K562 (cell line): ENCODE data around the gene SFXN5. TPM values are rescaled to one million over a fixed set of nuclear protein-coding genes. Genes with fewer than 3 reads are reported as not detected.

Experiments used
- ARID3B ChIP-seq: fragments of 250-450 bp; sonication (Bioruptor Pico); IDR thresholded peaks from 2 replicates; pipeline ENCODE4 v1.4.0; 2020; ENCODE audit warnings: borderline replicate concordance
- ARID4B ChIP-seq: sonication (generic); formaldehyde crosslinking; IDR thresholded peaks from 2 replicates; pipeline ENCODE4 v1.8.0; 2022; ENCODE audit warnings: mild to moderate bottlenecking, missing genetic modification reagents
- ASH1L ChIP-seq: fragments of 450-650 bp; IDR thresholded peaks from 2 replicates; pipeline ENCODE4 v1.6.1; 2018; ENCODE audit warnings: borderline replicate concordance, mild to moderate bottlenecking, low read depth; ENCODE audit not compliant: partially characterized antibody
- BDP1 ChIP-seq: IDR thresholded peaks from 3 replicates; pipeline ENCODE4 v1.6.1; 2011; ENCODE audit not compliant: insufficient read length, insufficient read depth
- L3MBTL2 ChIP-seq: fragments of 450-650 bp; IDR thresholded peaks from 2 replicates; pipeline ENCODE4 v1.6.1; 2016; ENCODE audit warnings: mild to moderate bottlenecking, moderate library complexity
- MECOM ChIP-seq: fragments of 250-450 bp; sonication (Bioruptor Pico); IDR thresholded peaks from 2 replicates; pipeline ENCODE4 v1.8.0; 2022; ENCODE audit warnings: inconsistent platforms
- NELFE ChIP-seq: IDR thresholded peaks from 2 replicates; pipeline ENCODE4 v1.6.1; 2011; ENCODE audit warnings: mild to moderate bottlenecking; ENCODE audit not compliant: insufficient read depth, insufficient read length
- NFE2L1 ChIP-seq: fragments of 450-650 bp; IDR thresholded peaks from 2 replicates; pipeline ENCODE4 v1.6.1; 2016; ENCODE audit warnings: missing genetic modification characterization, low read depth, mild to moderate bottlenecking, missing compliant biosample characterization, moderate library complexity, borderline replicate concordance
- NFXL1 ChIP-seq: fragments of 450-650 bp; formaldehyde crosslinking; IDR thresholded peaks from 2 replicates; pipeline ENCODE4 v1.4.0; 2021; ENCODE audit warnings: mild to moderate bottlenecking
- PCBP2 ChIP-seq: fragments of 200-400 bp; formaldehyde crosslinking; IDR thresholded peaks from 2 replicates; pipeline ENCODE4 v1.6.1; 2018; ENCODE audit warnings: low read length, low read depth, mild to moderate bottlenecking, moderate library complexity; ENCODE audit not compliant: poor library complexity, severe bottlenecking
- POLR2B ChIP-seq: fragments of 450-650 bp; IDR thresholded peaks from 2 replicates; pipeline ENCODE4 v1.6.1; 2018; ENCODE audit warnings: low read depth; ENCODE audit not compliant: partially characterized antibody
- PRPF4 ChIP-seq: fragments of 200-400 bp; formaldehyde crosslinking; IDR thresholded peaks from one replicate; pipeline ENCODE4 v1.6.1; 2017; ENCODE audit warnings: low read length, low read depth, mild to moderate bottlenecking; ENCODE audit not compliant: insufficient read depth, poor library complexity, severe bottlenecking
- TEAD4 ChIP-seq, 2 experiments: sonication (generic) in 1 of 2; formaldehyde crosslinking in 1 of 2; IDR thresholded peaks; 2 replicates each; pipeline versions ENCODE4 v1.6.1 to v1.8.0; 2012 to 2022; ENCODE audit warnings: borderline replicate concordance in 1 of 2, inconsistent platforms in 1 of 2, low read length in 1 of 2, mild to moderate bottlenecking in 1 of 2, missing genetic modification reagents in 1 of 2
- ZNF175 ChIP-seq: fragments of 200-800 bp; sonication (Bioruptor generic); IDR thresholded peaks from 2 replicates; pipeline ENCODE4 v1.6.1; 2016; ENCODE audit warnings: low read depth, mild to moderate bottlenecking, missing genetic modification characterization, missing compliant biosample characterization
- ZNF668 ChIP-seq: fragments of 250-450 bp; sonication (Bioruptor Pico); IDR thresholded peaks from 2 replicates; pipeline ENCODE4 v1.8.0; 2022; ENCODE audit warnings: mild to moderate bottlenecking, inconsistent platforms
- polyA plus RNA-seq, 8 experiments: library from polyadenylated mRNA; depleted of rRNA in 4 of 8; stranded (reverse) in 5 of 8; unstranded in 3 of 8; fragments of >200 nt; fragmentation: Nextera tagmentation in 2 of 8; fragmentation: Illumina TruSeq in 1 of 8; extraction: Ambion mirVana in 2 of 8; extraction: Trizol in 1 of 8; gene quantifications; 2 replicates each; pipeline versions ENCODE4 v1.2.1 to v1.2.3, GENCODE V29; 2011 to 2014; ENCODE audit warnings: inconsistent platforms in 1 of 8, missing spikeins in 1 of 8
- total RNA-seq, 7 experiments: library from RNA; depleted of rRNA in 6 of 7; stranded (reverse); fragments of >200 nt in 6 of 7; fragmentation: Illumina TruSeq in 2 of 7; extraction: Trizol in 2 of 7; gene quantifications; 2 replicates each; pipeline versions ENCODE4 v1.2.1 to v1.2.3, GENCODE V29; 2011 to 2021; ENCODE audit warnings: low replicate concordance in 1 of 7
- TF ChIP-seq, protein P1 (sequence below): IDR thresholded peaks from 2 replicates; pipeline ENCODE4 v1.6.1; 2016; ENCODE audit warnings: missing genetic modification characterization, missing compliant biosample characterization
- TF ChIP-seq, protein P2 (sequence below): IDR thresholded peaks from 2 replicates; pipeline ENCODE4 v1.6.1; 2011; ENCODE audit not compliant: insufficient read length; ENCODE audit errors: extremely low read depth

Gene SFXN5
- total and polyA plus RNA-seq, 9 of the 15 experiments (the other 6 are each of a cell fraction or from before 2014, with no cell fraction given): 8.3 to 22.6 (median 16.0) TPM

- TF ChIP-seq POLR2B (no peak), L3MBTL2 (peak; percentile 46; the same call in 1 of the 2 replicates), NFE2L1 (tag) (no peak), MECOM (no peak), NFXL1 (CRISPR knock-in tag) (no peak), BDP1 (no peak), PCBP2 (no peak), NELFE (no peak), PRPF4 (no peak), ARID3B (no peak), ASH1L (no peak), TEAD4 (IDR thresholded peaks at IDR 0.05; ENCODE audit: low read length) (no peak), TEAD4 (CRISPR knock-in tag; IDR thresholded peaks at IDR 0.05; ENCODE audit: borderline replicate concordance) (no peak), ZNF668 (CRISPR knock-in tag) (no peak), ZNF175 (peak; percentile 5; the same call in 1 of the 2 replicates), ARID4B (CRISPR knock-in tag) (no peak)
- TF ChIP-seq, protein P1, sequence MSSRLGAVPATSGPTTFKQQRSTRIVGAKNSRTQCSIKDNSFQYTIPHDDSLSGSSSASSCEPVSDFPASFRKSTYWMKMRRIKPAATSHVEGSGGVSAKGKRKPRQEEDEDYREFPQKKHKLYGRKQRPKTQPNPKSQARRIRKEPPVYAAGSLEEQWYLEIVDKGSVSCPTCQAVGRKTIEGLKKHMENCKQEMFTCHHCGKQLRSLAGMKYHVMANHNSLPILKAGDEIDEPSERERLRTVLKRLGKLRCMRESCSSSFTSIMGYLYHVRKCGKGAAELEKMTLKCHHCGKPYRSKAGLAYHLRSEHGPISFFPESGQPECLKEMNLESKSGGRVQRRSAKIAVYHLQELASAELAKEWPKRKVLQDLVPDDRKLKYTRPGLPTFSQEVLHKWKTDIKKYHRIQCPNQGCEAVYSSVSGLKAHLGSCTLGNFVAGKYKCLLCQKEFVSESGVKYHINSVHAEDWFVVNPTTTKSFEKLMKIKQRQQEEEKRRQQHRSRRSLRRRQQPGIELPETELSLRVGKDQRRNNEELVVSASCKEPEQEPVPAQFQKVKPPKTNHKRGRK (tag): no peak
- TF ChIP-seq, protein P2, sequence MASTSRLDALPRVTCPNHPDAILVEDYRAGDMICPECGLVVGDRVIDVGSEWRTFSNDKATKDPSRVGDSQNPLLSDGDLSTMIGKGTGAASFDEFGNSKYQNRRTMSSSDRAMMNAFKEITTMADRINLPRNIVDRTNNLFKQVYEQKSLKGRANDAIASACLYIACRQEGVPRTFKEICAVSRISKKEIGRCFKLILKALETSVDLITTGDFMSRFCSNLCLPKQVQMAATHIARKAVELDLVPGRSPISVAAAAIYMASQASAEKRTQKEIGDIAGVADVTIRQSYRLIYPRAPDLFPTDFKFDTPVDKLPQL: no peak
Observed at GRCh38 chr2:73070643-73071359, 711 bp downstream of the SFXN5 start (continued).
